Astrocyte (in vitro differentiated cells and primary cell): ENCODE results near the gene SERTM1. TPM values are rescaled to one million over a fixed set of nuclear protein-coding genes. Genes with fewer than 3 reads are reported as not detected.

ENCODE experiments used
- DNase-seq: peaks from one replicate; pipeline ENCODE4 v3.0.0-alpha.2; 2010; ENCODE audit warnings: low read depth
- FAIRE-seq: peaks from 2 replicates; lab custom pipeline; 2011; peaks lifted over from hg19 to GRCh38; lab: Jason Lieb, UNC
- H2AFZ ChIP-seq: 2 replicates; pipeline ENCODE4 v1.6.0; 2012; ENCODE audit warnings: low read depth, low read length, inconsistent platforms
- H3K27ac ChIP-seq: 2 replicates; pipeline ENCODE4 v1.5.1; 2011; ENCODE audit warnings: low read depth, low read length, inconsistent platforms
- H3K27me3 ChIP-seq: 2 replicates; pipeline ENCODE4 v1.6.0; 2011; ENCODE audit warnings: low read length, inconsistent platforms; ENCODE audit not compliant: insufficient read depth
- H3K36me3 ChIP-seq: 2 replicates; pipeline ENCODE4 v1.5.1; 2011; ENCODE audit warnings: low read length, inconsistent platforms; ENCODE audit not compliant: insufficient read depth
- H3K4me1 ChIP-seq: 2 replicates; pipeline ENCODE4 v1.5.1; 2011; ENCODE audit warnings: low read length, inconsistent platforms; ENCODE audit not compliant: insufficient read depth
- H3K4me2 ChIP-seq: 2 replicates; pipeline ENCODE4 v1.6.0; 2012; ENCODE audit warnings: low read length, inconsistent platforms
- H3K4me3 ChIP-seq: 2 replicates; pipeline ENCODE4 v1.5.1; 2011; ENCODE audit warnings: low read depth, mild to moderate bottlenecking, low read length, inconsistent platforms; ENCODE audit not compliant: insufficient read depth
- H3K79me2 ChIP-seq: 2 replicates; pipeline ENCODE4 v1.6.0; 2012; ENCODE audit warnings: mild to moderate bottlenecking, low read length, inconsistent platforms; ENCODE audit not compliant: insufficient read depth
- H3K9ac ChIP-seq: 2 replicates; pipeline ENCODE4 v1.6.0; 2012; ENCODE audit warnings: mild to moderate bottlenecking, low read length, inconsistent platforms
- H3K9me3 ChIP-seq: 2 replicates; pipeline ENCODE4 v1.5.1; 2012; ENCODE audit warnings: low read depth, mild to moderate bottlenecking, low read length, inconsistent platforms; ENCODE audit not compliant: insufficient read depth
- H4K20me1 ChIP-seq: 2 replicates; pipeline ENCODE4 v1.6.0; 2012; ENCODE audit warnings: low read length, inconsistent platforms; ENCODE audit not compliant: insufficient read depth
- H3K27ac Mint-ChIP-seq: one replicate; pipeline ENCODE4 v1.8.0; 2021; ENCODE audit warnings: mild to moderate bottlenecking, mixed read lengths; ENCODE audit not compliant: unreplicated experiment
- H3K27me3 Mint-ChIP-seq: one replicate; pipeline ENCODE4 v1.8.0; 2021; ENCODE audit warnings: low read depth, mixed read lengths; ENCODE audit not compliant: unreplicated experiment
- H3K36me3 Mint-ChIP-seq: one replicate; pipeline ENCODE4 v1.8.0; 2021; ENCODE audit warnings: low read depth, mixed read lengths; ENCODE audit not compliant: unreplicated experiment
- H3K4me1 Mint-ChIP-seq: one replicate; pipeline ENCODE4 v1.8.0; 2021; ENCODE audit warnings: low read depth, mixed read lengths; ENCODE audit not compliant: unreplicated experiment
- H3K4me3 Mint-ChIP-seq: one replicate; pipeline ENCODE4 v1.8.0; 2021; ENCODE audit warnings: mild to moderate bottlenecking, moderate library complexity, mixed read lengths; ENCODE audit not compliant: unreplicated experiment
- H3K9me3 Mint-ChIP-seq: one replicate; pipeline ENCODE4 v1.8.0; 2021; ENCODE audit warnings: mild to moderate bottlenecking, mixed read lengths; ENCODE audit not compliant: unreplicated experiment
- EZH2 ChIP-seq: IDR thresholded peaks from 2 replicates; pipeline ENCODE4 v1.6.1; 2012; ENCODE audit warnings: mild to moderate bottlenecking, low read length, inconsistent platforms; ENCODE audit not compliant: insufficient read depth
- total RNA-seq: library from RNA; stranded (reverse); gene quantifications from 2 replicates; pipeline ENCODE4 v1.2.1, GENCODE V29; 2021
- TF ChIP-seq, protein P1 (sequence below): IDR thresholded peaks from 2 replicates; pipeline ENCODE4 v1.5.1; 2011; ENCODE audit warnings: low read depth, mild to moderate bottlenecking, inconsistent platforms, low read length, moderate library complexity; ENCODE audit not compliant: insufficient read depth

Gene SERTM1
- total RNA-seq, 1 donor from 2014 or later: 0.34 TPM

DNA sequence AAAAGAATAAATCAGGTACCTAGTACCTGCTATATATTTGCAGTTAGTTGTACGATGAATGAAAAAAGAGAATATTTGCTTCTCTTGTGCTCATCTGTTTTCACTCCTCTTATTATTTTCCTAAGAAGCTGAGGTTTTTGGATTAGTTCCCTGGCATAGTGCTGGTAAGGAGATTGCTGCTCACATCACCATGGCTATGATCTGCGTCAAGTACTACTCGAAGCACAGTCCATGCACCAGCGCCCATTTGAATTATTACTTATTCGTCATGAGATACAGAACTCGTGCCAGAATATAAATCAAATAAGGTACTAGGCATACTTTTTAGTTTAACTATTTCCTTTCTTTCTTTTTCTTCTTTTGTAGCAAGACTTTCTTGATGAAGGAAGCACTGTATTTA lies 7.1 kb downstream of the SERTM1 start:
- DNase-seq: peak; percentile 12
- TF ChIP-seq EZH2: no peak
- TF ChIP-seq, protein P1, sequence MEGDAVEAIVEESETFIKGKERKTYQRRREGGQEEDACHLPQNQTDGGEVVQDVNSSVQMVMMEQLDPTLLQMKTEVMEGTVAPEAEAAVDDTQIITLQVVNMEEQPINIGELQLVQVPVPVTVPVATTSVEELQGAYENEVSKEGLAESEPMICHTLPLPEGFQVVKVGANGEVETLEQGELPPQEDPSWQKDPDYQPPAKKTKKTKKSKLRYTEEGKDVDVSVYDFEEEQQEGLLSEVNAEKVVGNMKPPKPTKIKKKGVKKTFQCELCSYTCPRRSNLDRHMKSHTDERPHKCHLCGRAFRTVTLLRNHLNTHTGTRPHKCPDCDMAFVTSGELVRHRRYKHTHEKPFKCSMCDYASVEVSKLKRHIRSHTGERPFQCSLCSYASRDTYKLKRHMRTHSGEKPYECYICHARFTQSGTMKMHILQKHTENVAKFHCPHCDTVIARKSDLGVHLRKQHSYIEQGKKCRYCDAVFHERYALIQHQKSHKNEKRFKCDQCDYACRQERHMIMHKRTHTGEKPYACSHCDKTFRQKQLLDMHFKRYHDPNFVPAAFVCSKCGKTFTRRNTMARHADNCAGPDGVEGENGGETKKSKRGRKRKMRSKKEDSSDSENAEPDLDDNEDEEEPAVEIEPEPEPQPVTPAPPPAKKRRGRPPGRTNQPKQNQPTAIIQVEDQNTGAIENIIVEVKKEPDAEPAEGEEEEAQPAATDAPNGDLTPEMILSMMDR: no peak
- Histone ChIP-seq H3K27me3 (peaks cover 8% of the 10 kb centered on the region), H3K4me2 (no peak overlapping the region), H4K20me1 (no peaks in the 10 kb centered on the region), H3K9me3 (no peaks in the 10 kb centered on the region), H3K79me2 (no peaks in the 10 kb centered on the region), H3K4me1 (no peaks in the 10 kb centered on the region), H3K4me3 (no peak overlapping the region), H2AFZ (no peak overlapping the region), H3K27ac (no peak overlapping the region), H3K36me3 (no peaks in the 10 kb centered on the region), H3K9ac (no peak overlapping the region)
- no peak for FAIRE-seq
- Mint-ChIP-seq H3K36me3 (no peaks in the 10 kb centered on the region), H3K4me1 (peaks cover 15% of the 10 kb centered on the region), H3K27ac (no peak overlapping the region), H3K4me3 (no peak overlapping the region), H3K9me3 (no peaks in the 10 kb centered on the region), H3K27me3 (peaks cover 4% of the 10 kb centered on the region)

- H3K27ac Mint-ChIP-seq: no peak overlapping the region
- H4K20me1 ChIP-seq: no peaks in the 10 kb centered on the region
- FAIRE-seq (no peak), DNase-seq (no peak)
- H3K36me3 Mint-ChIP-seq: no peaks in the 10 kb centered on the region
- H3K4me1 Mint-ChIP-seq: peaks cover 18% of the 10 kb centered on the region
- TF ChIP-seq, protein P1: no peak
- no peak for TF ChIP-seq EZH2
- H3K36me3 ChIP-seq: no peaks in the 10 kb centered on the region
- H3K4me1 ChIP-seq: no peaks in the 10 kb centered on the region
- H3K79me2 ChIP-seq: no peaks in the 10 kb centered on the region
- no peak overlapping the region for H3K4me2 ChIP-seq
- H3K27ac ChIP-seq: no peak overlapping the region
- peaks cover 2% of the 10 kb centered on the region for H3K27me3 ChIP-seq
- no peak overlapping the region for H3K4me3 ChIP-seq
- H3K4me3 Mint-ChIP-seq: no peak overlapping the region
- H3K9me3 Mint-ChIP-seq: no peaks in the 10 kb centered on the region
- H3K9me3 ChIP-seq: no peaks in the 10 kb centered on the region
- H2AFZ ChIP-seq: no peak overlapping the region
- H3K27me3 Mint-ChIP-seq: no peaks in the 10 kb centered on the region
- no peak overlapping the region for H3K9ac ChIP-seq
Observed at GRCh38 chr13:36681894-36682624, 8.2 kb downstream of the SERTM1 start.

- H3K9me3 ChIP-seq: no peaks in the 10 kb centered on the region
- no peaks in the 10 kb centered on the region for H3K36me3 ChIP-seq
- no peaks in the 10 kb centered on the region for H3K36me3 Mint-ChIP-seq
- no peaks in the 10 kb centered on the region for H3K27me3 Mint-ChIP-seq
- peak overlapping the region; percentile 48 for H3K27ac Mint-ChIP-seq
- no peak overlapping the region for H3K4me3 ChIP-seq
- H3K27me3 ChIP-seq: no peaks in the 10 kb centered on the region
- H2AFZ ChIP-seq: no peak overlapping the region
- FAIRE-seq (no peak), DNase-seq (no peak)
- H3K4me3 Mint-ChIP-seq: no peak overlapping the region
- no peaks in the 10 kb centered on the region for H3K9me3 Mint-ChIP-seq
- no peaks in the 10 kb centered on the region for H3K4me1 ChIP-seq
- TF ChIP-seq, protein P1: no peak
- TF ChIP-seq EZH2: no peak
- H3K4me1 Mint-ChIP-seq: peaks cover 18% of the 10 kb centered on the region
- no peak overlapping the region for H3K27ac ChIP-seq
- no peaks in the 10 kb centered on the region for H3K79me2 ChIP-seq
- no peak overlapping the region for H3K4me2 ChIP-seq
- H3K9ac ChIP-seq: no peak overlapping the region
- no peaks in the 10 kb centered on the region for H4K20me1 ChIP-seq
Observed at GRCh38 chr13:36683701-36684100, 9.9 kb downstream of the SERTM1 start.
